ENCODE results near the gene SDF2L1.

DNA sequence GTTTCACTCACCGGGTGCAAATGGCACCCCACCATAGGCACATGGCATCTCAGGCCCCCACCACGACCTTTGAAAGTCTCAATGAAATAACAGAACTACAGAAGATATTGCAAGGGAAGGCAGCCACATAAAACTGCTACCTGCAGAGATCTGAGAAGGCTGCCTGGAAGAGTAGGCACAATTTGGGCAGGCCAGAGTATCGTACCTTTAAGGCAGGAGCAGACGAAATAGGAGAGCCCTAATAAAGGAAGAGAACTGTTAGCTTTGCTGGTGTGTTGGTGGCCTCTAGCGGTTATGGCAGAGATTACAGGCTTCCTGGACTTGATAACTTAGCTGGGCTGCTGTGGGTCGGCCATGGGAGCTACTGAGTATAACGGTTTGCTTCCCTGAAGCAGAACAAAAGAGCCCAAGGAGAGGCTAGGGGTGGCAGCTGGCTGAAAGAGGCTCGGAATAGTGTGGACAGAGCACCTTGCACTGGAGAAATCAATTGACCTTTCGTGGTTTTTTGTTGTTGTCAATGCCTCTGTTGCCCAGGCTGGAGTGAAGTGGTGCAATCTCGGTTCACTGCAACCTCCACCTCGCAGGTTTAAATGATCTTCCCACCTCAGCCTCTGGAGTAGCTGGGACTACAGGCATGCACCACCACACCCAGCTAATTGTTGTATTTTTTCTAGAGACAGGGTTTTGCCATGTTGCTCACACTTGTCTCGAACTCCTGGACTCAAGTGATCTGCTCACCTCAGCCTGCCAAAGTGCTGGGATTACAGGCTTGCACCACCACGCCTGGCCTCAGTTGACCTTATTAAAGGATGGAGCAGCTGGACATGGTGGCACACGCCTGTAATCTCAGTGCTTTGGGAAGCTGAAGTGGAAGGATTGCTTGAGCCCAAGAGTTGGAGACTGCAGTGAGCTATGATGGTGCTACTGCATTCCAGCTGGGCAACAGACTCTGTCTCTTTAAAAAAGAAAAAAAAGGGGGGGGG is 4.8 kb downstream of the SDF2L1 start:
- TF ChIP-seq POLR2A (IDR thresholded peaks at IDR 0.05) (no peak), CTCF (IDR thresholded peaks at IDR 0.05) (peak in 1 of 3 donors; percentile 68)
